ENCODE results near the gene HLA-DOA. TPM values are rescaled to one million over a fixed set of nuclear protein-coding genes. Genes with fewer than 3 reads are reported as not detected.

Gene HLA-DOA
- total RNA-seq, 2 experiments from 2014 or later = 3.4 to 4.1 TPM

- no peaks in the 10 kb centered on the region for H3K9me3 Mint-ChIP-seq
- CTCF ChIA-PET = interaction anchor here (0.8 to 1.3 kb wide), 5 partner anchors 10 to 238 kb away, joined by 3 to 4 read pairs (median 3); no protein-coding TSS in a partner anchor
- POLR2A ChIA-PET = interaction anchor here (1.1 to 1.2 kb wide), 2 partner anchors 38 to 63 kb away, joined by 3 read pairs; partner anchors contain the start of gene HLA-DPA1
- H3K4me1 Mint-ChIP-seq = peaks cover 16% of the 10 kb centered on the region
- no peak for DNase-seq
- no peak overlapping the region for H3K4me3 Mint-ChIP-seq
- no peak overlapping the region for H3K27ac Mint-ChIP-seq
- no peaks in the 10 kb centered on the region for H3K36me3 Mint-ChIP-seq (ENCODE audit: low read depth)
- H3K27me3 Mint-ChIP-seq = peaks cover 47% of the 10 kb centered on the region
Measured at GRCh38 chr6:33010356-33010755, 965 bp upstream of the HLA-DOA start.

DNA sequence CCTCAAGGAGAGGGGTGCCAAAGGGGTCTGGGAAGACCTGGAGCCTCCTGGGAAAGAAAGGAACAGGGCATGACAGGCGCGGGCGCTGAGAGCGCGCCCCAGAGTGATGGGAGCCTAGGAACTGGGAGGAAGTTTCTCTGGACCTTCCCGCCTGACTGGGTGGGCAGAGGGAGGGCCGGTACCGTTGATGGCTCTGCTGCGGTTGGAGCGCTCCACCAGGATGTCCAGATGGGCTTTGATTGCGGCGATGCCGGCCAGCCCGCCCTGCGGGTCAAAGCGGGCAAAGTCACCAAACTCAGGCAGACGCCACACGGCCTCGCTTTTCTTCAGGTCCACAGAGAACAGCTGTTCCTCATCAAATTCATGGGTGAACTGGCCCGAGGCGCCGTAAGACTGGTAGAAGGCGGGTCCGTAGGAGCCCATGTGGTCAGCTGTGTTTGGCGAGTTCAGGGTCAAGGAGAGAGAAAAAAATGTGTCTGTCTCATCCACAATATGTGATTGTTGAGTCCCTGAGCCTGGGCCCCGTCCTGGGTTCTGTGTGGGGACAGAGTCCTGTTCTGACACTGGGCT lies 1.5 kb downstream of the HLA-DOA start:
- ChIA-PET CTCF (interaction anchor here (1.1 kb wide), 1 partner anchor 24 kb away, joined by 5 read pairs; no protein-coding TSS in a partner anchor), POLR2A (no interaction called here)
- Mint-ChIP-seq H3K9me3 (no peaks in the 10 kb centered on the region), H3K4me3 (peak overlapping the region; percentile 17), H3K27me3 (peaks cover 38% of the 10 kb centered on the region), H3K27ac (no peak overlapping the region), H3K4me1 (peaks cover 15% of the 10 kb centered on the region), H3K36me3 (ENCODE audit: low read depth) (no peaks in the 10 kb centered on the region)
- DNase-seq = no peak

GRCh38 chr6:33004940-33005339 lies 4.5 kb downstream of the HLA-DOA start:
- peaks cover 39% of the 10 kb centered on the region for H3K27me3 Mint-ChIP-seq
- H3K27ac Mint-ChIP-seq = no peak overlapping the region
- no peak for DNase-seq
- H3K9me3 Mint-ChIP-seq = no peaks in the 10 kb centered on the region
- no peaks in the 10 kb centered on the region for H3K36me3 Mint-ChIP-seq (ENCODE audit: low read depth)
- ChIA-PET POLR2A (no interaction called here), CTCF (no interaction called here)
- H3K4me1 Mint-ChIP-seq = peaks cover 20% of the 10 kb centered on the region
- H3K4me3 Mint-ChIP-seq = no peak overlapping the region

GRCh38 chr6:33001685-33002084 lies 7.7 kb downstream of the HLA-DOA start:
- H3K27me3 Mint-ChIP-seq = peaks cover 36% of the 10 kb centered on the region
- no peaks in the 10 kb centered on the region for H3K36me3 Mint-ChIP-seq (ENCODE audit: low read depth)
- H3K9me3 Mint-ChIP-seq = no peaks in the 10 kb centered on the region
- CTCF ChIA-PET = interaction anchor here (1.1 to 1.5 kb wide), 2 partner anchors 12 to 13 kb away, joined by 3 to 4 read pairs; no protein-coding TSS in a partner anchor
- no peak overlapping the region for H3K4me3 Mint-ChIP-seq
- H3K4me1 Mint-ChIP-seq = peaks cover 7% of the 10 kb centered on the region
- H3K27ac Mint-ChIP-seq = no peak overlapping the region
- DNase-seq = no peak
- POLR2A ChIA-PET = no interaction called here

GRCh38 chr6:33000055-33000454 lies 9.3 kb downstream of the HLA-DOA start:
- DNase-seq = peak; percentile 42
- CTCF ChIA-PET = interaction anchor here (0.7 to 1.5 kb wide), 5 partner anchors 10 to 249 kb away, joined by 3 to 6 read pairs (median 4); no protein-coding TSS in a partner anchor
- no peaks in the 10 kb centered on the region for H3K36me3 Mint-ChIP-seq (ENCODE audit: low read depth)
- H3K27ac Mint-ChIP-seq = no peak overlapping the region
- H3K4me3 Mint-ChIP-seq = no peak overlapping the region
- H3K9me3 Mint-ChIP-seq = no peaks in the 10 kb centered on the region
- H3K27me3 Mint-ChIP-seq = peaks cover 46% of the 10 kb centered on the region
- POLR2A ChIA-PET = no interaction called here
- H3K4me1 Mint-ChIP-seq = peaks cover 7% of the 10 kb centered on the region

GRCh38 chr6:32995448-32995847 lies 13.9 kb downstream of the HLA-DOA start:
- Mint-ChIP-seq H3K36me3 (ENCODE audit: low read depth) (no peaks in the 10 kb centered on the region), H3K4me1 (peaks cover 7% of the 10 kb centered on the region), H3K4me3 (no peak overlapping the region), H3K9me3 (no peaks in the 10 kb centered on the region), H3K27ac (no peak overlapping the region), H3K27me3 (peaks cover 50% of the 10 kb centered on the region)
- ChIA-PET POLR2A (interaction anchor here (1.0 kb wide), 1 partner anchor 11 kb away, joined by 3 read pairs; no protein-coding TSS in a partner anchor), CTCF (interaction anchor here (0.8 kb wide), 1 partner anchor 86 kb away, joined by 4 read pairs; no protein-coding TSS in a partner anchor)
- no peak for DNase-seq

DNA sequence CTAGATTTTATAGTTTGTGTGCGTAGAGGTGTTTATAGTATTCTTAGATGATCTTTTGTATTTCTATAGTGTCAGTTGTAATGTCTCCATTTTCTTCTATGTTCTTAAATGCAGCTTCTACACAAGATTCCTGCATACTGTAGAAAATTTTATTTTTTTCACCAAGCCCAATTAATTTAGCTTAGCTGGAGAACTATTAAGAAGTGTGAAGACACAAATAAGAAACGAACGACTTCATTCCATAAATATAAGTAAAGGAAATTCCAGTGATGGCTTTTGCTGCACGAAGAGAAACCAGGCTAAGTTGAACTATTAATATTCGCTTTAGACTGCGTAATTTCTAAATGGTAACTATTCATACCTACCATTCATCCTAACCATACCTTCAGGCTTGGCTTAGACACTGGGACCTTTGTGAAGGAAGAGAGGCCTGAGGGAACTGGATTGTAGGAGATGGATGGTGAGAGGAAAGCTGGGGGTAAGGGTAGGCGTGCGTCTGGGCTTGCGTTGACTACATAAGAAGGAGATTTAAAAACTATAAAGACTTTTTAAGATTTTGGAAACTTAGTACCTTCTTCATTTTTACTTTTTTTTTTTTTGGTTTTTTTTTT lies 15.9 kb downstream of the HLA-DOA start:
- DNase-seq = no peak
- H3K36me3 Mint-ChIP-seq (ENCODE audit: low read depth) = no peaks in the 10 kb centered on the region
- peaks cover 6% of the 10 kb centered on the region for H3K4me1 Mint-ChIP-seq
- no peaks in the 10 kb centered on the region for H3K9me3 Mint-ChIP-seq
- CTCF ChIA-PET = interaction anchor here (1.3 to 1.5 kb wide), 2 partner anchors 9 to 255 kb away, joined by 6 to 8 read pairs; no protein-coding TSS in a partner anchor
- H3K27ac Mint-ChIP-seq = no peak overlapping the region
- peaks cover 43% of the 10 kb centered on the region for H3K27me3 Mint-ChIP-seq
- H3K4me3 Mint-ChIP-seq = no peak overlapping the region
- POLR2A ChIA-PET = no interaction called here

DNA sequence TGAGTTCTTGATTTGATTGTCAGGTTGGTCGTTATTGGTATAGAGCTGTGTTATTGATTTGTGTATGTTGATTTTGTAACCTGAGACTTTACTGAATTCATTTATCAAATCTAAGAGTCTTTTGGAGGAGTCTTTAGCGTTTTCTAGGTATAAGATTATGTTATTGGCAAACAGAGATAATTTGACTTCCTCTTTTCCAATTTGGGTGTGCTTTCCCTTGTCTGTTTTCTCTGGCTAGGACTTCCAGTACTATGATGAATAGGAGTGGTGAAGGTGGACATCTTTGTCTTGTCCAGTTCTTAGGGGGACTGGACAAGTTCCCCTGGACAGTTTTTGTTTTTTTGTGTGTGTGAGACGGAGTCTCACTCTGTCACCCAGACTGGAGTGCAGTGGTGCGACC lies 17.4 kb downstream of the HLA-DOA start:
- Mint-ChIP-seq H3K4me1 (peaks cover 14% of the 10 kb centered on the region), H3K36me3 (ENCODE audit: low read depth) (no peaks in the 10 kb centered on the region)
- POLR2A ChIA-PET = interaction anchor here (0.9 to 1.0 kb wide), 2 partner anchors 21 to 59 kb away, joined by 3 to 4 read pairs; no protein-coding TSS in a partner anchor

DNA sequence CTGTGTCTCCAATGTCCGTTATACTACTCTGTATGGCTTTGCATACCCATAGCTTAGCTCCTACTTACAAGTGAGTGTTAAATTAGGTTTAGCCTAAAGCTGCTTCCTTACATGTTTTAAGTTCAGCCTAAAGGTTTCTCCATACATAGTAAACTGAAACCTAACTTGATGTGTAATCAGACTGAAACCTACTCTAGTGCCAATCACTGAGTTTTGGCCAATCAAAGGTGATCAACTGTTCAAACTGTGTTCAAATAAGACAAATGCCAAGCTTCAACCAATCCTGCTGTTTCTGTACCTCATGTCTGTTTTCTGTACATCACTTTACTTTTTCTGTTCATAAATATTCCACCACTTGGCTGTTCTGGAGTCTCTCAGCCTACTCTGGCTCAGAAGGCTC lies 20.0 kb downstream of the HLA-DOA start:
- no peak for DNase-seq
- no peak overlapping the region for H3K27ac Mint-ChIP-seq
- no peaks in the 10 kb centered on the region for H3K36me3 Mint-ChIP-seq (ENCODE audit: low read depth)
- ChIA-PET POLR2A (interaction anchor here (0.9 to 12.4 kb wide), 4 partner anchors 12 to 95 kb away, joined by 3 to 315 read pairs (median 4); partner anchors contain the start of genes BRD2 and HLA-DMB), CTCF (interaction anchor here (1.0 to 1.5 kb wide), 5 partner anchors 22 to 151 kb away, joined by 3 to 5 read pairs (median 4); partner anchors contain the start of gene TAP2)
- no peaks in the 10 kb centered on the region for H3K9me3 Mint-ChIP-seq
- H3K4me3 Mint-ChIP-seq = no peak overlapping the region
- H3K27me3 Mint-ChIP-seq = peaks cover 25% of the 10 kb centered on the region
- H3K4me1 Mint-ChIP-seq = peaks cover 20% of the 10 kb centered on the region

More for the DNA sequence above, 17.4 kb downstream of the HLA-DOA start:
- Mint-ChIP-seq H3K9me3 (no peaks in the 10 kb centered on the region), H3K27ac (no peak overlapping the region), H3K4me3 (no peak overlapping the region), H3K27me3 (peaks cover 37% of the 10 kb centered on the region)
- no peak for DNase-seq
- CTCF ChIA-PET = interaction anchor here (0.7 kb wide), 1 partner anchor 97 kb away, joined by 3 read pairs; no protein-coding TSS in a partner anchor

- H3K27ac Mint-ChIP-seq = peak overlapping the region; percentile 37
- POLR2A ChIA-PET = interaction anchor here (0.8 to 12.4 kb wide), 13 partner anchors 11 to 146 kb away, joined by 3 to 315 read pairs (median 5); partner anchors contain the start of genes BRD2, HLA-DMA, PSMB9 and TAP1
Measured at GRCh38 chr6:32984622-32985389, 24.6 kb downstream of the HLA-DOA start.

GRCh38 chr6:32983964-32984621 lies 25.3 kb downstream of the HLA-DOA start:
- ChIA-PET CTCF (interaction anchor here (0.6 to 4.8 kb wide), 58 partner anchors 8 to 265 kb away, joined by 3 to 140 read pairs (median 6); partner anchors contain the start of genes BRD2, HLA-DMA, HLA-DMB and HLA-DPA1), POLR2A (interaction anchor here (0.8 to 12.4 kb wide), 14 partner anchors 11 to 145 kb away, joined by 3 to 315 read pairs (median 4); partner anchors contain the start of genes BRD2, HLA-DMA, PSMB8 and PSMB9)
- H3K36me3 Mint-ChIP-seq (ENCODE audit: low read depth) = peaks cover 38% of the 10 kb centered on the region
- H3K4me3 Mint-ChIP-seq = no peak overlapping the region
- peak overlapping the region; percentile 37 for H3K27ac Mint-ChIP-seq
- H3K27me3 Mint-ChIP-seq = no peaks in the 10 kb centered on the region
- peaks cover 42% of the 10 kb centered on the region for H3K4me1 Mint-ChIP-seq
- H3K9me3 Mint-ChIP-seq = no peaks in the 10 kb centered on the region
- no peak for DNase-seq

More at GRCh38 chr6:32984622-32985389, 24.6 kb downstream of the HLA-DOA start:
- H3K9me3 Mint-ChIP-seq = no peaks in the 10 kb centered on the region
- CTCF ChIA-PET = interaction anchor here (0.6 to 4.8 kb wide), 60 partner anchors 8 to 264 kb away, joined by 3 to 140 read pairs (median 6); partner anchors contain the start of genes BRD2, HLA-DMA, HLA-DMB and HLA-DPA1
- peaks cover 42% of the 10 kb centered on the region for H3K4me1 Mint-ChIP-seq
- peaks cover 31% of the 10 kb centered on the region for H3K36me3 Mint-ChIP-seq (ENCODE audit: low read depth)
- peaks cover under 1% of the 10 kb centered on the region for H3K27me3 Mint-ChIP-seq
- no peak overlapping the region for H3K4me3 Mint-ChIP-seq
- DNase-seq = peak; percentile 91

DNA sequence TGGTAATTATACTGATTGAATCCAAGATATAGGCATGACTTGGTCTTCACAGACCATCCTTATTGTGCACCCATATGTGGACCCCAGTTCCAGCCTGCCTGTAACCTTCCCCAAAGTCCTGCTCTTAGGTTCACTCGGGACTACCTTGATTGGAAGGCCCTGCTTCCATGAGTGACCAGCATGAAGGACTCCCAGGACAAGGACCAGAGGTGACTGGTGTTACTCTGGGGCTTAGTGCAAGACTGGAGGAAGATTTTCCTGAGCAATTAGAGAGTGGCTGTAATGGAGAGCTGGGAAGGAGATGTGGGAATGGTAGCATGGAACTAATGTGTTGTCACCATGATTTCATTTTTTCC lies 25.9 kb downstream of the HLA-DOA start:
- ChIA-PET POLR2A (interaction anchor here (1.0 to 12.4 kb wide), 6 partner anchors 12 to 145 kb away, joined by 4 to 315 read pairs (median 14); partner anchors contain the start of genes BRD2, HLA-DMA, PSMB8 and TAP2), CTCF (interaction anchor here (0.9 to 4.8 kb wide), 20 partner anchors 10 to 198 kb away, joined by 3 to 140 read pairs (median 12); partner anchors contain the start of genes BRD2, HLA-DMA, HLA-DMB and TAP2)
- Mint-ChIP-seq H3K27me3 (no peaks in the 10 kb centered on the region), H3K27ac (peak overlapping the region; percentile 37), H3K4me1 (peaks cover 49% of the 10 kb centered on the region), H3K36me3 (ENCODE audit: low read depth) (peaks cover 45% of the 10 kb centered on the region), H3K9me3 (no peaks in the 10 kb centered on the region), H3K4me3 (no peak overlapping the region)
- DNase-seq = no peak

All from activated CD4-positive, alpha-beta memory T cell treated with anti-CD3 and anti-CD28 coated beads, Interleukin-2, amount 10 ng/mL, durations not matched to agents 7 days and 5 days (primary cell).